NCI-H1092 (cell line): ENCODE results near the gene PTX3.

ENCODE experiments used
- DNase-seq: peaks from one replicate; lab custom pipeline; 2025; lab: John Stamatoyannopoulos, UW

Gene PTX3

GRCh38 chr3:157423337-157423736 is 13.3 kb upstream of the PTX3 start:
- DNase-seq = no peak

- DNase-seq = no peak
Observed at GRCh38 chr3:157427901-157428300, 8.7 kb upstream of the PTX3 start.

GRCh38 chr3:157428853-157429252 is 7.8 kb upstream of the PTX3 start:
- DNase-seq = no peak

- no peak for DNase-seq
Observed at GRCh38 chr3:157429708-157430107, 6.9 kb upstream of the PTX3 start.

- DNase-seq = no peak
Observed at GRCh38 chr3:157438194-157438730, 1.6 kb downstream of the PTX3 start.

- no peak for DNase-seq
Observed at GRCh38 chr3:157441102-157441624, 4.5 kb downstream of the PTX3 start.

- no peak for DNase-seq
Observed at GRCh38 chr3:157442729-157443128, 6.1 kb downstream of the PTX3 start.

GRCh38 chr3:157443905-157444796 is 7.5 kb downstream of the PTX3 start:
- DNase-seq = no peak

GRCh38 chr3:157444797-157445184 is 8.1 kb downstream of the PTX3 start:
- DNase-seq = no peak

- DNase-seq = no peak
Observed at GRCh38 chr3:157445857-157446256, 9.2 kb downstream of the PTX3 start.

- DNase-seq = no peak
Observed at GRCh38 chr3:157447026-157447694, 10.5 kb downstream of the PTX3 start.

GRCh38 chr3:157452097-157452496 is 15.4 kb downstream of the PTX3 start:
- DNase-seq = no peak

GRCh38 chr3:157453824-157454223 is 17.2 kb downstream of the PTX3 start:
- DNase-seq = no peak

- no peak for DNase-seq
Observed at GRCh38 chr3:157459706-157460105, 23.1 kb downstream of the PTX3 start.

GRCh38 chr3:157460253-157460652 is 23.6 kb downstream of the PTX3 start:
- no peak for DNase-seq

GRCh38 chr3:157463816-157464215 is 27.2 kb downstream of the PTX3 start:
- DNase-seq = no peak

- no peak for DNase-seq
Observed at GRCh38 chr3:157464321-157464720, 27.7 kb downstream of the PTX3 start.

- DNase-seq = no peak
Observed at GRCh38 chr3:157465741-157466140, 29.1 kb downstream of the PTX3 start.

GRCh38 chr3:157467200-157467599 is 30.6 kb downstream of the PTX3 start:
- DNase-seq = no peak

GRCh38 chr3:157469561-157470294 is 33.1 kb downstream of the PTX3 start:
- DNase-seq = no peak

GRCh38 chr3:157471064-157471463 is 34.4 kb downstream of the PTX3 start:
- DNase-seq = no peak

- DNase-seq = no peak
Observed at GRCh38 chr3:157472648-157473047, 36.0 kb downstream of the PTX3 start.
